ENCODE results near the gene KLC1. TPM values are rescaled to one million over a fixed set of nuclear protein-coding genes. Genes with fewer than 3 reads are reported as not detected.
"Not testable (repeated sequence)": the region's sequence is repeated elsewhere in the genome, so short reads cannot be mapped to it uniquely, and the experiment has no call there.

KLC1 gene
- total RNA-seq, 3 donors from 2014 or later, result 102 to 127 (median 110) TPM

DNA sequence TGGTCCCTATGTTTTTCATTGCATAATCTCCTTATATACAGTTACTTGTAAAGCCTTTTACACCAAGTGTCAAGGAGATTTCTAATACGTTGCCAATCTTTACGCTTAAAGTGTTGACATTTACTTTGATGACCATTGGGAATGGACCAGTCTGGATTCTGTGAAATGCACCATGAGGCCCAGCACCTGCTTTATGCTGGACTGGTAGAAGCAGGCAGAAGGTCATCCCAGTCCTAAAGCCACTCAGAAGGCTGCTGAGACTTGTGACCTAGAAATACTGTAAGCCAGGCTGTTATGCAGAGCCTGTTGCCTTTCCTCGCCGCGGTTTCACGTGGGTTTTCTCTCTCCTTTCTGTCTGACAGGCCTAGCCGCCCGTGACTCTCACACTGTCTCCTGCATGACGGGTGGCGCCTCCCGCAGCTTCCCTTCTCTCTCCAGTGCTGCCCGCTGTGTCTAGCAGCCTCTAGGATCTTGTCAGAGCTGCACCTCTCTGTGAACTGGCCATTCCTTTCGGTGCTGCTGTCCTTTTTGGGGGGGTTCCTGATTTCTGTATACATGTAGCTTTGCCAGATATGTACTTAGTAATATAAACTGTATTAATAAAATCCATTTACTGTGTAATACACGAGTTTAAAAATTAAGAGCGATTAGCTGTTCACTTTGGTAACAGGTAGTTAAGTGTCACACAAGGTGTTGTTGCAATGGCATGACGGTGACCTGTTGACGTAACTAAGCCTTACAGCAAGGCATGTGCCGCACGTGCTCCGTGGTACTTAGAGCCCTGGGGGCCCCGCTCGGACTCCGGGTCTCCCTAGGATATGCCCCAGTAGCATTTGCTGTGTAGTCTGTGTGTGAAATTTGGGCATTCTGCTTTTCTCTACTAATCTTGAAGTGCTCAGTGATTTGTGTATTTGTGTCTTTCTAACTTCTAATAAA is 56.5 kb downstream of the KLC1 start:
- Mint-ChIP-seq H3K4me1 (ENCODE audit: low read depth) (peaks cover 2% of the 10 kb centered on the region), H3K4me3 (no peak overlapping the region), H3K36me3 (ENCODE audit: insufficient read depth) (peaks cover 29% of the 10 kb centered on the region), H3K27me3 (ENCODE audit: low read depth) (no peaks in the 10 kb centered on the region), H3K9me3 (no peaks in the 10 kb centered on the region)
- DNase-seq, result no peak
- ATAC-seq, result no peak

- Mint-ChIP-seq H3K27me3 (ENCODE audit: low read depth) (no peaks in the 10 kb centered on the region), H3K4me1 (ENCODE audit: low read depth) (peaks cover 2% of the 10 kb centered on the region), H3K4me3 (no peak overlapping the region), H3K9me3 (no peaks in the 10 kb centered on the region), H3K36me3 (ENCODE audit: insufficient read depth) (peaks cover 27% of the 10 kb centered on the region)
- ATAC-seq (no peak), DNase-seq (no peak)
Measured at GRCh38 chr14:103686831-103687485, 57.9 kb downstream of the KLC1 start.

DNA sequence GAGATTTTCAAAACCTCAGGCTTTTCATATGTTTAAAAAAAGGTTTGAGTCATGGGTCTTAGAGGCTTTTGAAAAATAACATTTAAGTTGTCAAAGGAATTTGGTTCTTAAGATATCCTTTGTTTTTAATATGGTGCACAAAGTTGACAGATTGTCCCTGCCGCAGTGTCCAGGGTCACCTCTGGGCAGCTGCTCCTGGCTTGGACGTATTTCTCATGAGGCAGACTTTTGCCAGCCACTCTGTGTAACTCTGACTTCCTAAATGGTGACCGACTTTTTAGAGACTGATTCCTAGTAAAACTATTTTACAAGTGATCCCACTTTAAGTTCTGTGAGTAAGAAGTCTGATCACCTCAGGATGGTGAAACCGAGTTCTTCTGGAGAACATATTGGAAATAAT is 58.7 kb downstream of the KLC1 start:
- no peaks in the 10 kb centered on the region for H3K27me3 Mint-ChIP-seq (ENCODE audit: low read depth)
- ATAC-seq, result no peak
- no peak overlapping the region for H3K4me3 Mint-ChIP-seq
- peaks cover 2% of the 10 kb centered on the region for H3K4me1 Mint-ChIP-seq (ENCODE audit: low read depth)
- peaks cover 27% of the 10 kb centered on the region for H3K36me3 Mint-ChIP-seq (ENCODE audit: insufficient read depth)
- H3K9me3 Mint-ChIP-seq, result no peaks in the 10 kb centered on the region
- DNase-seq, result no peak

DNA sequence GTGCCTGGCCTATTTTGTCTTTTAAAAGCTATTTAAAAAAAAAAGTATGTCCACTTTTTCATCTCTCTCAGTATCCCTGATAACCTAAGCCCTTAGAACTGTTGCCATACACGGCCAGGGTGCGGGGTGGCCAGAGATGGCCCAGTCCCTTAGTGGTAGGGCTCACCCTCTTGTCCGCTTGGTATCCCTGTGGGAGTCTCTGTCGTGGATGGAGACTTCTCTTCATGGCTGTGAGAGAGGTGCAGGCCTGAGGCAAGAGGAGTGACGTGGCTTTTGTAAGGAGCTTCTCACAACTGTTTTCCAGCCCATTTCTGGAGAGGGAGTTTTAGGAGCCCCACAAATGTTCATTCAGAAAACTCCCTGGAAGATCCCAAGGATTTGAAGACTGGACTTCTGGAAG is 59.4 kb downstream of the KLC1 start:
- Mint-ChIP-seq H3K27me3 (ENCODE audit: low read depth) (no peaks in the 10 kb centered on the region), H3K9me3 (no peaks in the 10 kb centered on the region), H3K4me1 (ENCODE audit: low read depth) (peaks cover 2% of the 10 kb centered on the region), H3K4me3 (no peak overlapping the region), H3K36me3 (ENCODE audit: insufficient read depth) (peaks cover 22% of the 10 kb centered on the region)
- DNase-seq (no peak), ATAC-seq (no peak)

GRCh38 chr14:103688906-103689902 is 60.2 kb downstream of the KLC1 start:
- Mint-ChIP-seq H3K9me3 (no peaks in the 10 kb centered on the region), H3K4me1 (ENCODE audit: low read depth) (peaks cover 2% of the 10 kb centered on the region), H3K4me3 (no peak overlapping the region), H3K27me3 (ENCODE audit: low read depth) (no peaks in the 10 kb centered on the region), H3K36me3 (ENCODE audit: insufficient read depth) (peaks cover 24% of the 10 kb centered on the region)
- no peak for ATAC-seq
- DNase-seq, result no peak

GRCh38 chr14:103690332-103690731 is 61.3 kb downstream of the KLC1 start:
- H3K4me1 Mint-ChIP-seq (ENCODE audit: low read depth), result peaks cover 2% of the 10 kb centered on the region
- H3K36me3 Mint-ChIP-seq (ENCODE audit: insufficient read depth), result peaks cover 24% of the 10 kb centered on the region
- no peaks in the 10 kb centered on the region for H3K27me3 Mint-ChIP-seq (ENCODE audit: low read depth)
- DNase-seq (no peak), ATAC-seq (no peak)
- H3K9me3 Mint-ChIP-seq, result no peaks in the 10 kb centered on the region
- no peak overlapping the region for H3K4me3 Mint-ChIP-seq

- not testable (repeated sequence) for H3K4me3 Mint-ChIP-seq; H3K27me3 Mint-ChIP-seq (ENCODE audit: low read depth); H3K9me3 Mint-ChIP-seq
Measured at GRCh38 chr14:103691655-103692054, 62.6 kb downstream of the KLC1 start.

DNA sequence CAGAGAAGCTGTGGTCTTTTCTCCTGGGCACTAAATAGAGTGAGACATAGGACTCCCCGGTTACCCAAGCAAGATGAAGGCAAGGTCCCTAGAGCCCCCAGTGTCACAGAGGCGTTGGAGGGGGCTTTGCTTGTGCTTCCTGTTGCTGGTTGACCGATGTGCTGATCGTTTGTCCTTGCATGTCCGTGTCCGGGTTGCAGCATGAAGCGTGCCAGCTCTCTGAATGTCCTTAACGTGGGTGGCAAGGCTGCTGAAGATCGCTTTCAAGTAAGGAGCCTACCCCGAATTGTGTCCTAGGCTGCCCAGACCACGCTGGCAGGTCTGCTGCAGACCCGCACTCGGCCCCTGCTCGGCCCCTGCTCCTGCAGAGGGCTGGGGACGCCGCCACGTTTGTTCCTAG is 63.1 kb downstream of the KLC1 start:
- no peaks in the 10 kb centered on the region for H3K9me3 Mint-ChIP-seq
- peaks cover 8% of the 10 kb centered on the region for H3K4me1 Mint-ChIP-seq (ENCODE audit: low read depth)
- no peak for DNase-seq
- peaks cover 19% of the 10 kb centered on the region for H3K36me3 Mint-ChIP-seq (ENCODE audit: insufficient read depth)
- no peak for ATAC-seq
- H3K27me3 Mint-ChIP-seq (ENCODE audit: low read depth), result no peaks in the 10 kb centered on the region
- no peak overlapping the region for H3K4me3 Mint-ChIP-seq

More at GRCh38 chr14:103691655-103692054, 62.6 kb downstream of the KLC1 start:
- not testable (repeated sequence) for H3K4me1 Mint-ChIP-seq (ENCODE audit: low read depth); ATAC-seq; DNase-seq
- peaks cover 24% of the 10 kb centered on the region for H3K36me3 Mint-ChIP-seq (ENCODE audit: insufficient read depth)

DNA sequence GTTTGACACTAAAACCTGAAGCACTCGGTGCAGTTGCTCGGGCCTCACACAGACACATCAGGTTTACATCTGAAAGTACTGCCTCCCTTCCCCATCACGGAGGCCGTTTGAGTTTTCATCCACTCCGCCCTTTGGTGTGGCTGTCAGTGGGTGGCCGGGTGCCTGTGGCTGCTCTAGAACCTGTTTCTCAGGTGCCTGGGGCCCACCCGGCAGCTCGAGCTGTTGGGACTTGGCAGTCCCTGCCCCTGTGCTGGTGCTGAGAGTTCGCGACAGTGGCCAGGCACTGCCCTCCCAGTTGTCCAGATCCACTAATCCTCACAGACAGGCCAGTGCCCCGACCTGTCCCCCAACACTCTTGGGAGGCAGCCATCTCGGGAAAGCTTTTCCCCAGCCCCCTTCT is 63.9 kb downstream of the KLC1 start:
- Mint-ChIP-seq H3K4me3 (no peak overlapping the region), H3K36me3 (ENCODE audit: insufficient read depth) (peaks cover 19% of the 10 kb centered on the region), H3K4me1 (ENCODE audit: low read depth) (peaks cover 8% of the 10 kb centered on the region), H3K9me3 (no peaks in the 10 kb centered on the region), H3K27me3 (ENCODE audit: low read depth) (no peaks in the 10 kb centered on the region)
- ATAC-seq, result no peak
- no peak for DNase-seq

DNA sequence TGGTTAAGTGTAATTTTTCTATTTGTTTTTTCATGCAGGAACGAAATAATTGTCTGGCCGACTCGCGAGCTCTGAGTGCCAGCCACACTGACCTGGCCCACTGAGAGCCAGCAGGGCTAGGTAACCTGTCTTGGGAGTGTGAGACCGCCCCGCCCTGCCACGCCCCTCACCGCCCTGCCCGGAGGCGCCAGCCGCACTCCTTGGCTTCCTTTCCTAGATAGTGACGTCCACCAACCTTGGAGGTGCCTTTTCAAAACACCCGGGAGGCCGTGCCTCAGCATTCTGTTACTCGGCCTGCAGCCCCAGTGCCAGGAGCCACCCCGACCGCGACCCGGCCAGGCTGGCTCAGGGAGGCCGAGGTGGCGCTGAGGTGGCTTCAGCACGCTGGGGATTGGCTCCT is 64.5 kb downstream of the KLC1 start:
- H3K36me3 Mint-ChIP-seq (ENCODE audit: insufficient read depth), result peaks cover 17% of the 10 kb centered on the region
- no peaks in the 10 kb centered on the region for H3K27me3 Mint-ChIP-seq (ENCODE audit: low read depth)
- ATAC-seq (no peak), DNase-seq (no peak)
- no peak overlapping the region for H3K4me3 Mint-ChIP-seq
- peaks cover 8% of the 10 kb centered on the region for H3K4me1 Mint-ChIP-seq (ENCODE audit: low read depth)
- no peaks in the 10 kb centered on the region for H3K9me3 Mint-ChIP-seq

GRCh38 chr14:103694572-103695026 is 65.6 kb downstream of the KLC1 start:
- DNase-seq (no peak), ATAC-seq (no peak)
- Mint-ChIP-seq H3K36me3 (ENCODE audit: insufficient read depth) (peaks cover 9% of the 10 kb centered on the region), H3K27me3 (ENCODE audit: low read depth) (no peaks in the 10 kb centered on the region), H3K4me3 (no peak overlapping the region), H3K9me3 (no peaks in the 10 kb centered on the region), H3K4me1 (ENCODE audit: low read depth) (peaks cover 6% of the 10 kb centered on the region)

- DNase-seq, result no peak
- peaks cover 5% of the 10 kb centered on the region for H3K36me3 Mint-ChIP-seq (ENCODE audit: insufficient read depth)
- no peaks in the 10 kb centered on the region for H3K9me3 Mint-ChIP-seq
- H3K27me3 Mint-ChIP-seq (ENCODE audit: low read depth), result no peaks in the 10 kb centered on the region
- H3K4me3 Mint-ChIP-seq, result no peak overlapping the region
- peaks cover 6% of the 10 kb centered on the region for H3K4me1 Mint-ChIP-seq (ENCODE audit: low read depth)
- no peak for ATAC-seq
Measured at GRCh38 chr14:103695296-103696069, 66.5 kb downstream of the KLC1 start.

DNA sequence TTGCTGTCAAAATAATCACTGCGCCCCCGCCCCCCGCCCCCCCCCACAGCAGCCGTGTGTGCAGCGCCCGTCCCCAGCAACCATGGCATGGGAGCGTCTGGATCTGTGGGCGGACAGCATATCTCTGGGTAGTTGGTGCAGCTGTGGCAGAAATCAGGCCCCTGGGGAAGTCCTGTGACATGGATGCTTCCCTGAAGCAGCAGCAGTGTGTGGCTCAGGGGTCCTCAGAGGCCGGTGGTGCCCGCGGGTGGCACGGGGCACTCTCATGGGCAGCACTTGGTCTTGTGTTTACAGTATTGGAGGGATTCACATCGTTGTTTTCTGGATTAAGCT is 67.0 kb downstream of the KLC1 start:
- no peaks in the 10 kb centered on the region for H3K27me3 Mint-ChIP-seq (ENCODE audit: low read depth)
- no peaks in the 10 kb centered on the region for H3K9me3 Mint-ChIP-seq
- H3K4me3 Mint-ChIP-seq, result no peak overlapping the region
- ATAC-seq, result no peak
- H3K36me3 Mint-ChIP-seq (ENCODE audit: insufficient read depth), result peaks cover 5% of the 10 kb centered on the region
- DNase-seq, result no peak
- peaks cover 6% of the 10 kb centered on the region for H3K4me1 Mint-ChIP-seq (ENCODE audit: low read depth)

All from activated T-cell treated with anti-CD3 and anti-CD28 coated beads, Interleukin-2, amount 50 U/mL, for 4 hours (primary cell).